H1 (cell line): ENCODE measurements around the gene VPS52. TPM values are rescaled to one million over a fixed set of nuclear protein-coding genes. Genes with fewer than 3 reads are reported as not detected.
A peak's percentile ranks its signal among the peaks of the same experiment; 100 is the strongest.

ENCODE experiments used
- CHD7 ChIP-seq: fragments of 300-600 bp; sonication (generic); IDR thresholded peaks from 2 replicates; pipeline ENCODE4 v1.7.1; 2012; ENCODE audit warnings: low read length, moderate library complexity, mild to moderate bottlenecking, inconsistent platforms; ENCODE audit not compliant: insufficient replicate concordance
- CTBP2 ChIP-seq: IDR thresholded peaks from 2 replicates; pipeline ENCODE4 v1.7.0; 2011; ENCODE audit warnings: borderline replicate concordance, mild to moderate bottlenecking, moderate library complexity, mixed read lengths, low read length; ENCODE audit not compliant: insufficient read depth, insufficient read length
- EP300 ChIP-seq, 2 experiments: IDR thresholded peaks; 1 replicate in 1 of 2; 2 replicates in 1 of 2; pipeline ENCODE4 v1.6.1; 2011 to 2012; ENCODE audit warnings: low read depth in 2 of 2, low read length in 2 of 2, mild to moderate bottlenecking in 2 of 2, borderline replicate concordance in 1 of 2, inconsistent platforms in 1 of 2, moderate library complexity in 1 of 2
- GABPA ChIP-seq: IDR thresholded peaks from 2 replicates; pipeline ENCODE4 v1.6.1; 2011; ENCODE audit warnings: mild to moderate bottlenecking, low read length, moderate library complexity, borderline replicate concordance; ENCODE audit not compliant: insufficient read depth
- POU5F1 ChIP-seq: IDR thresholded peaks from 2 replicates; pipeline ENCODE4 v1.6.1; 2011; ENCODE audit warnings: low read depth, mild to moderate bottlenecking, low read length, moderate library complexity
- RNF2 ChIP-seq: fragments of 200-900, 300-1000 bp; sonication (generic); IDR thresholded peaks from 2 replicates; pipeline ENCODE4 v1.7.1; 2016; ENCODE audit warnings: borderline replicate concordance, low read depth, mild to moderate bottlenecking, antibody characterized with exemption, low read length; ENCODE audit not compliant: poor library complexity, severe bottlenecking; ENCODE audit errors: missing control alignments
- SIN3A ChIP-seq, 2 experiments: IDR thresholded peaks in 1 of 2; conservative IDR thresholded peaks in 1 of 2; 2 replicates each; pipeline ENCODE4 v1.6.1; 2011 to 2012; ENCODE audit warnings: low read length in 2 of 2, improper control_type of control experiment in 1 of 2, low read depth in 1 of 2, mild to moderate bottlenecking in 1 of 2
- TCF12 ChIP-seq: IDR thresholded peaks from 2 replicates; pipeline ENCODE4 v1.6.1; 2011; ENCODE audit warnings: low read depth, mild to moderate bottlenecking, low read length
- polyA plus RNA-seq, 7 experiments: library from polyadenylated mRNA; depleted of rRNA in 3 of 7; stranded (reverse) in 5 of 7; unstranded in 2 of 7; fragments of >200 nt in 5 of 7; fragments of 200-250 nt in 2 of 7; gene quantifications; 1 replicate in 5 of 7; 2 replicates in 1 of 7; 4 replicates in 1 of 7; pipeline versions ENCODE4 v1.2.1 to v1.2.3, GENCODE V29; 2011 to 2013; ENCODE audit warnings: missing spikeins in 2 of 7, mixed read lengths in 2 of 7
- total RNA-seq: library from RNA; stranded (reverse); fragmentation: NEBNext Ultra II Directional; extraction: Animal tissue kit (Norgen Biotek cat#: 25700); gene quantifications from 2 replicates; pipeline ENCODE4 v1.2.1, GENCODE V29; 2021

The VPS52 gene
- total and polyA plus RNA-seq, 2 of the 8 experiments (the other 6 are each of a cell fraction or from before 2014, with no cell fraction given): 36.5 to 86.3 TPM

- no peak for TF ChIP-seq RNF2
- TF ChIP-seq SIN3A (conservative IDR thresholded peaks at IDR 0.05 in 1 of 2, IDR thresholded peaks at IDR 0.05 in 1 of 2; ENCODE audit: low read depth in 1 of 2, low read length in 2 of 2): peak; percentile 8 to 72; a peak in 1 of 4 replicates
- TF ChIP-seq GABPA: no peak
- peak; percentile 80; the same call in 1 of the 2 replicates for TF ChIP-seq TCF12
- no peak for TF ChIP-seq CTBP2
- TF ChIP-seq CHD7: no peak
- TF ChIP-seq POU5F1: no peak
- TF ChIP-seq EP300 (IDR thresholded peaks at IDR 0.05; ENCODE audit: borderline replicate concordance in 1 of 2, low read depth in 2 of 2, low read length in 2 of 2): no peak
Observed at GRCh38 chr6:33204415-33205190, 67.1 kb downstream of the VPS52 start, which contains the start of gene HSD17B8 (continued).
